Measurements from ENCODE around the gene TRIM28.

- TF ChIP-seq POLR2A (IDR thresholded peaks at IDR 0.05) (no peak), EP300 (IDR thresholded peaks at IDR 0.05) (peak in 1 of 4 donors; percentile 14)
- TF ChIP-seq, protein P1, sequence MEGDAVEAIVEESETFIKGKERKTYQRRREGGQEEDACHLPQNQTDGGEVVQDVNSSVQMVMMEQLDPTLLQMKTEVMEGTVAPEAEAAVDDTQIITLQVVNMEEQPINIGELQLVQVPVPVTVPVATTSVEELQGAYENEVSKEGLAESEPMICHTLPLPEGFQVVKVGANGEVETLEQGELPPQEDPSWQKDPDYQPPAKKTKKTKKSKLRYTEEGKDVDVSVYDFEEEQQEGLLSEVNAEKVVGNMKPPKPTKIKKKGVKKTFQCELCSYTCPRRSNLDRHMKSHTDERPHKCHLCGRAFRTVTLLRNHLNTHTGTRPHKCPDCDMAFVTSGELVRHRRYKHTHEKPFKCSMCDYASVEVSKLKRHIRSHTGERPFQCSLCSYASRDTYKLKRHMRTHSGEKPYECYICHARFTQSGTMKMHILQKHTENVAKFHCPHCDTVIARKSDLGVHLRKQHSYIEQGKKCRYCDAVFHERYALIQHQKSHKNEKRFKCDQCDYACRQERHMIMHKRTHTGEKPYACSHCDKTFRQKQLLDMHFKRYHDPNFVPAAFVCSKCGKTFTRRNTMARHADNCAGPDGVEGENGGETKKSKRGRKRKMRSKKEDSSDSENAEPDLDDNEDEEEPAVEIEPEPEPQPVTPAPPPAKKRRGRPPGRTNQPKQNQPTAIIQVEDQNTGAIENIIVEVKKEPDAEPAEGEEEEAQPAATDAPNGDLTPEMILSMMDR (IDR thresholded peaks at IDR 0.05) = no peak
Observed at GRCh38 chr19:58572026-58572817, 28.4 kb downstream of the TRIM28 start.
